Neural crest cell (in vitro differentiated cells): ENCODE results near the gene CSN1S1. TPM values are rescaled to one million over a fixed set of nuclear protein-coding genes. Genes with fewer than 3 reads are reported as not detected.

Experiments
- DNase-seq: peaks from one replicate; pipeline ENCODE4 v3.0.0; 2021; ENCODE audit warnings: low read depth, mixed read lengths, low spot score
- H3K27ac Mint-ChIP-seq: one replicate; pipeline ENCODE4 v1.8.0; 2021; ENCODE audit warnings: mild to moderate bottlenecking, mixed read lengths; ENCODE audit not compliant: unreplicated experiment
- H3K27me3 Mint-ChIP-seq: 2 replicates; pipeline ENCODE4 v1.8.0; 2021; ENCODE audit warnings: low read depth, mild to moderate bottlenecking, mixed read lengths
- H3K36me3 Mint-ChIP-seq: 2 replicates; pipeline ENCODE4 v1.8.0; 2021; ENCODE audit warnings: low read depth, mild to moderate bottlenecking, mixed read lengths
- H3K4me1 Mint-ChIP-seq: 2 replicates; pipeline ENCODE4 v1.8.0; 2021; ENCODE audit warnings: mixed read lengths
- H3K4me3 Mint-ChIP-seq: one replicate; pipeline ENCODE4 v1.8.0; 2021; ENCODE audit warnings: mild to moderate bottlenecking, mixed read lengths
- H3K9me3 Mint-ChIP-seq: 2 replicates; pipeline ENCODE4 v1.8.0; 2021; ENCODE audit warnings: mixed read lengths
- CTCF ChIP-seq: fragments of 200-600 bp; sonication (generic); conservative IDR thresholded peaks from 2 replicates; pipeline ENCODE4 v1.5.0; 2021; ENCODE audit warnings: antibody characterized with exemption, mild to moderate bottlenecking
- total RNA-seq: library from RNA; stranded (reverse); gene quantifications from 2 replicates; pipeline ENCODE4 v1.2.1, GENCODE V29; 2021

CSN1S1 gene
- total RNA-seq, 1 donor from 2014 or later, result not detected

GRCh38 chr4:69894721-69895120, 36.1 kb upstream of the CSN1S1 start:
- Mint-ChIP-seq H3K27me3 (peaks cover 51% of the 10 kb centered on the region), H3K4me1 (no peaks in the 10 kb centered on the region), H3K27ac (no peak overlapping the region), H3K36me3 (no peaks in the 10 kb centered on the region), H3K9me3 (no peaks in the 10 kb centered on the region), H3K4me3 (no peak overlapping the region)
- no peak for DNase-seq
- no peak for TF ChIP-seq CTCF

GRCh38 chr4:69896530-69897116, 34.2 kb upstream of the CSN1S1 start:
- H3K27me3 Mint-ChIP-seq, result peaks cover 55% of the 10 kb centered on the region
- H3K4me3 Mint-ChIP-seq, result no peak overlapping the region
- no peak for DNase-seq
- H3K36me3 Mint-ChIP-seq, result no peaks in the 10 kb centered on the region
- H3K9me3 Mint-ChIP-seq, result no peaks in the 10 kb centered on the region
- H3K4me1 Mint-ChIP-seq, result no peaks in the 10 kb centered on the region
- H3K27ac Mint-ChIP-seq, result no peak overlapping the region
- TF ChIP-seq CTCF, result peak; percentile 73

- Mint-ChIP-seq H3K36me3 (no peaks in the 10 kb centered on the region), H3K9me3 (peaks cover 4% of the 10 kb centered on the region), H3K27me3 (peaks cover 46% of the 10 kb centered on the region), H3K27ac (no peak overlapping the region), H3K4me3 (no peak overlapping the region), H3K4me1 (no peaks in the 10 kb centered on the region)
- no peak for DNase-seq
- TF ChIP-seq CTCF, result no peak
Observed at GRCh38 chr4:69907151-69907550, 23.7 kb upstream of the CSN1S1 start.

GRCh38 chr4:69909195-69909594, 21.7 kb upstream of the CSN1S1 start:
- Mint-ChIP-seq H3K4me3 (no peak overlapping the region), H3K36me3 (no peaks in the 10 kb centered on the region), H3K4me1 (no peaks in the 10 kb centered on the region)

GRCh38 chr4:69910016-69910782, 20.7 kb upstream of the CSN1S1 start:
- Mint-ChIP-seq H3K4me1 (no peaks in the 10 kb centered on the region), H3K27ac (no peak overlapping the region), H3K27me3 (peaks cover 28% of the 10 kb centered on the region), H3K36me3 (no peaks in the 10 kb centered on the region), H3K9me3 (no peaks in the 10 kb centered on the region), H3K4me3 (no peak overlapping the region)
- no peak for DNase-seq
- TF ChIP-seq CTCF, result no peak

More at GRCh38 chr4:69909195-69909594, 21.7 kb upstream of the CSN1S1 start:
- Mint-ChIP-seq H3K27ac (no peak overlapping the region), H3K9me3 (no peaks in the 10 kb centered on the region), H3K27me3 (peaks cover 34% of the 10 kb centered on the region)
- TF ChIP-seq CTCF, result no peak
- DNase-seq, result no peak
